HepG2 (cell line): ENCODE measurements around the gene UNC13D. TPM values are rescaled to one million over a fixed set of nuclear protein-coding genes. Genes with fewer than 3 reads are reported as not detected.

ENCODE experiments used
- FUBP1 ChIP-seq: sonication (generic); formaldehyde crosslinking; IDR thresholded peaks from 2 replicates; pipeline ENCODE4 v1.5.1; 2020; ENCODE audit warnings: missing genetic modification reagents, mild to moderate bottlenecking, borderline replicate concordance
- GATA4 ChIP-seq: sonication (generic); IDR thresholded peaks from 2 replicates; pipeline ENCODE4 v1.6.1; 2016; ENCODE audit warnings: antibody characterized with exemption, low read depth, borderline replicate concordance
- KLF6 ChIP-seq: IDR thresholded peaks from 2 replicates; pipeline ENCODE4 v1.8.0; 2016; ENCODE audit warnings: missing biosample characterization, missing genetic modification reagents
- NR1H2 ChIP-seq: sonication (generic); formaldehyde crosslinking; IDR thresholded peaks from 2 replicates; pipeline ENCODE4 v1.8.1; 2022; ENCODE audit warnings: low read depth, missing genetic modification reagents, borderline replicate concordance
- PBX3 ChIP-seq: sonication (generic); formaldehyde crosslinking; IDR thresholded peaks from 2 replicates; pipeline ENCODE4 v1.8.1; 2023; ENCODE audit warnings: missing genetic modification reagents, inconsistent platforms, borderline replicate concordance
- SP4 ChIP-seq: sonication (generic); formaldehyde crosslinking; IDR thresholded peaks from 2 replicates; pipeline ENCODE4 v1.8.1; 2023; ENCODE audit warnings: mild to moderate bottlenecking, missing genetic modification reagents
- ZNF460 ChIP-seq: sonication (generic); formaldehyde crosslinking; IDR thresholded peaks from 2 replicates; pipeline ENCODE4 v1.5.1; 2020; ENCODE audit warnings: missing genetic modification reagents, mild to moderate bottlenecking, borderline replicate concordance
- ZNF660 ChIP-seq: sonication (generic); formaldehyde crosslinking; IDR thresholded peaks from 2 replicates; pipeline ENCODE4 v1.5.1; 2020; ENCODE audit warnings: mild to moderate bottlenecking, low read depth, missing genetic modification reagents, borderline replicate concordance
- ZNF7 ChIP-seq: IDR thresholded peaks from 2 replicates; pipeline ENCODE4 v1.6.1; 2016; ENCODE audit warnings: missing biosample characterization, missing genetic modification reagents
- ZNF839 ChIP-seq: sonication (generic); formaldehyde crosslinking; IDR thresholded peaks from 2 replicates; pipeline ENCODE4 v1.4.0; 2020; ENCODE audit warnings: missing genetic modification reagents, mild to moderate bottlenecking, borderline replicate concordance
- polyA plus RNA-seq, 8 experiments: library from polyadenylated mRNA; depleted of rRNA in 3 of 8; stranded (reverse) in 7 of 8; unstranded in 1 of 8; fragments of >200 nt; fragmentation: Illumina TruSeq in 4 of 8; extraction: Trizol in 4 of 8; gene quantifications; 2 replicates each; pipeline versions ENCODE4 v1.2.1 to v1.2.3, GENCODE V29; 2011 to 2016; ENCODE audit warnings: low read depth in 4 of 8, missing spikeins in 1 of 8, mixed read lengths in 1 of 8; ENCODE audit not compliant: insufficient read depth in 1 of 8
- total RNA-seq, 5 experiments: library from RNA; depleted of rRNA; stranded (reverse); fragments of >200 nt; fragmentation: Illumina TruSeq; extraction: Trizol; gene quantifications; 2 replicates each; pipeline ENCODE4 v1.2.3, GENCODE V29; 2016; ENCODE audit warnings: low read depth in 1 of 5
- TF ChIP-seq, protein P1 (sequence below): sonication (generic); formaldehyde crosslinking; IDR thresholded peaks from 2 replicates; pipeline ENCODE4 v1.4.0; 2020; ENCODE audit warnings: missing genetic modification reagents
- TF ChIP-seq, protein P2 (sequence below): sonication (generic); formaldehyde crosslinking; IDR thresholded peaks from one replicate; pipeline ENCODE4 v1.5.1; 2020; ENCODE audit warnings: mild to moderate bottlenecking, missing genetic modification reagents; ENCODE audit errors: not compliant biosample characterization

UNC13D gene
- total and polyA plus RNA-seq, 2 of the 13 experiments (the other 11 are each of a cell fraction or from before 2014, with no cell fraction given): 29.7 to 42.7 TPM

- TF ChIP-seq ZNF660 (CRISPR knock-in tag) (0 out of 2 replicates have a peak, but pooled peaks have one; percentile 48), GATA4 (no peak; the same call in 1 of the 2 replicates), SP4 (CRISPR knock-in tag) (no peak), PBX3 (CRISPR knock-in tag) (0 out of 2 replicates have a peak, but pooled peaks have one; percentile 80), ZNF839 (no peak), FUBP1 (CRISPR knock-in tag) (no peak), NR1H2 (CRISPR knock-in tag) (no peak; the same call in 1 of the 2 replicates), ZNF460 (CRISPR knock-in tag) (no peak), KLF6 (CRISPR knock-in tag) (peak; percentile 69), ZNF7 (no peak)
- TF ChIP-seq, protein P1, sequence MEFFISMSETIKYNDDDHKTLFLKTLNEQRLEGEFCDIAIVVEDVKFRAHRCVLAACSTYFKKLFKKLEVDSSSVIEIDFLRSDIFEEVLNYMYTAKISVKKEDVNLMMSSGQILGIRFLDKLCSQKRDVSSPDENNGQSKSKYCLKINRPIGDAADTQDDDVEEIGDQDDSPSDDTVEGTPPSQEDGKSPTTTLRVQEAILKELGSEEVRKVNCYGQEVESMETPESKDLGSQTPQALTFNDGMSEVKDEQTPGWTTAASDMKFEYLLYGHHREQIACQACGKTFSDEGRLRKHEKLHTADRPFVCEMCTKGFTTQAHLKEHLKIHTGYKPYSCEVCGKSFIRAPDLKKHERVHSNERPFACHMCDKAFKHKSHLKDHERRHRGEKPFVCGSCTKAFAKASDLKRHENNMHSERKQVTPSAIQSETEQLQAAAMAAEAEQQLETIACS (CRISPR knock-in tag): peak; percentile 79
- TF ChIP-seq, protein P2, sequence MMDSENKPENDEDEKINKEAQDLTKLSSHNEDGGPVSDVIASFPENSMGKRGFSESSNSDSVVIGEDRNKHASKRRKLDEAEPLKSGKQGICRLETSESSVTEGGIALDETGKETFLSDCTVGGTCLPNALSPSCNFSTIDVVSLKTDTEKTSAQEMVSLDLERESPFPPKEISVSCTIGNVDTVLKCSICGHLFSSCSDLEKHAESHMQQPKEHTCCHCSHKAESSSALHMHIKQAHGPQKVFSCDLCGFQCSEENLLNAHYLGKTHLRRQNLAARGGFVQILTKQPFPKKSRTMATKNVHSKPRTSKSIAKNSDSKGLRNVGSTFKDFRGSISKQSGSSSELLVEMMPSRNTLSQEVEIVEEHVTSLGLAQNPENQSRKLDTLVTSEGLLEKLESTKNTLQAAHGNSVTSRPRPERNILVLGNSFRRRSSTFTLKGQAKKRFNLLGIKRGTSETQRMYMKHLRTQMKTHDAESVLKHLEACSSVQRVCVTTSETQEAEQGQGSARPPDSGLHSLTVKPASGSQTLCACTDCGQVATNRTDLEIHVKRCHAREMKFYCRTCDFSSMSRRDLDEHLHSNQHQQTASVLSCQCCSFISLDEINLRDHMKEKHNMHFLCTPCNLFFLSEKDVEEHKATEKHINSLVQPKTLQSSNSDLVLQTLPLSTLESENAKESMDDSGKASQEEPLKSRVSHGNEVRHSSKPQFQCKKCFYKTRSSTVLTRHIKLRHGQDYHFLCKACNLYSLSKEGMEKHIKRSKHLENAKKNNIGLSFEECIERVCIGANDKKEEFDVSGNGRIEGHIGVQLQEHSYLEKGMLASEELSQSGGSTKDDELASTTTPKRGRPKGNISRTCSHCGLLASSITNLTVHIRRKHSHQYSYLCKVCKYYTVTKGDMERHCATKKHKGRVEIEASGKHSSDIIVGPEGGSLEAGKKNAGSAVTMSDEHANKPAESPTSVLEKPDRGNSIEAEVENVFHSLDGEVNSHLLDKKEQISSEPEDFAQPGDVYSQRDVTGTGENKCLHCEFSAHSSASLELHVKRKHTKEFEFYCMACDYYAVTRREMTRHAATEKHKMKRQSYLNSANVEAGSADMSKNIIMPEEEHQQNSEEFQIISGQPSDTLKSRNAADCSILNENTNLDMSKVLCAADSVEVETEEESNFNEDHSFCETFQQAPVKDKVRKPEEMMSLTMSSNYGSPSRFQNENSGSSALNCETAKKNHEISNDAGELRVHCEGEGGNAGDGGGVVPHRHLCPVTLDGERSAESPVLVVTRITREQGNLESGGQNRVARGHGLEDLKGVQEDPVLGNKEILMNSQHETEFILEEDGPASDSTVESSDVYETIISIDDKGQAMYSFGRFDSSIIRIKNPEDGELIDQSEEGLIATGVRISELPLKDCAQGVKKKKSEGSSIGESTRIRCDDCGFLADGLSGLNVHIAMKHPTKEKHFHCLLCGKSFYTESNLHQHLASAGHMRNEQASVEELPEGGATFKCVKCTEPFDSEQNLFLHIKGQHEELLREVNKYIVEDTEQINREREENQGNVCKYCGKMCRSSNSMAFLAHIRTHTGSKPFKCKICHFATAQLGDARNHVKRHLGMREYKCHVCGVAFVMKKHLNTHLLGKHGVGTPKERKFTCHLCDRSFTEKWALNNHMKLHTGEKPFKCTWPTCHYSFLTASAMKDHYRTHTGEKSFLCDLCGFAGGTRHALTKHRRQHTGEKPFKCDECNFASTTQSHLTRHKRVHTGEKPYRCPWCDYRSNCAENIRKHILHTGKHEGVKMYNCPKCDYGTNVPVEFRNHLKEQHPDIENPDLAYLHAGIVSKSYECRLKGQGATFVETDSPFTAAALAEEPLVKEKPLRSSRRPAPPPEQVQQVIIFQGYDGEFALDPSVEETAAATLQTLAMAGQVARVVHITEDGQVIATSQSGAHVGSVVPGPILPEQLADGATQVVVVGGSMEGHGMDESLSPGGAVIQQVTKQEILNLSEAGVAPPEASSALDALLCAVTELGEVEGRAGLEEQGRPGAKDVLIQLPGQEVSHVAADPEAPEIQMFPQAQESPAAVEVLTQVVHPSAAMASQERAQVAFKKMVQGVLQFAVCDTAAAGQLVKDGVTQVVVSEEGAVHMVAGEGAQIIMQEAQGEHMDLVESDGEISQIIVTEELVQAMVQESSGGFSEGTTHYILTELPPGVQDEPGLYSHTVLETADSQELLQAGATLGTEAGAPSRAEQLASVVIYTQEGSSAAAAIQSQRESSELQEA (CRISPR knock-in tag): peak; percentile 49
These were observed 59.0 kb downstream of the UNC13D start (continued) for GRCh38 chr17:75785016-75785890.
